Endometrial microvascular endothelial cells (primary cell): ENCODE results near the gene U2AF2. TPM values are rescaled to one million over a fixed set of nuclear protein-coding genes. Genes with fewer than 3 reads are reported as not detected.

Experiments used
- in situ Hi-C: cut with HindIII; loops from 2 replicates; pipeline ENCODE4 v1.10.0; 2017; ENCODE audit warnings: low sequenced_read_pairs, low pct_unique_long_range_greater_than_20kb; ENCODE audit errors: inconsistent ontology term
- total RNA-seq: library from RNA; depleted of rRNA; stranded (reverse); fragments of >200 nt; gene quantifications from one replicate; pipeline ENCODE4 v1.2.3, GENCODE V29; 2015; ENCODE audit errors: inconsistent ontology term

U2AF2 gene
- total RNA-seq, 1 donor from 2014 or later, result 215 TPM

GRCh38 chr19:55720214-55720746, 65.4 kb downstream of the U2AF2 start:
- in situ Hi-C loops, result no loop called here

DNA sequence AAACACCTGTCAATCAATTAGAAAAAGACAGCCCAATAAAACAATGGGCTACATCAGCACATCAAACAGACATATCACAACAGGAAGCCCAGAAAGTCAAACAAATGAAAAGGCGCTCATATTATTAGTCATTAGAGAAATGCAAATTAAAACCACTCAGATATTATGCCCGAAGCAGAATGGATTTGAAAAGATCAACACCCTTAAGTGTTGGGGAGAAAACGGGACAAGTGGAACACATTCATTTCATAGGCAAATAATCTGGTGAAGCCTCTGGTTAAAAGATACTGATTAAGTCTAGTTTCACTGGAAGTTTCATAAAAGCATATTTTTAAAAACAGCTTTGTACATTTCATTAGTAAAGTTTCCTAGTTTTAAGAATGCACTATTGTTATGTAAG, 66.0 kb downstream of the U2AF2 start:
- in situ Hi-C loops, result no loop called here

- in situ Hi-C loops, result no loop called here
Measured at GRCh38 chr19:55723491-55723890, 68.7 kb downstream of the U2AF2 start.

Other genes starting within 250 kb of the U2AF2 start
- gene UBE2S, start 247.2 kb upstream of the U2AF2 start, total RNA-seq, result 101 TPM
- not detected for gene SHISA7, start 211.7 kb upstream of the U2AF2 start, total RNA-seq
- gene ISOC2, start 193.4 kb upstream of the U2AF2 start, total RNA-seq, result 58.8 TPM
- not detected for gene C19orf85, start 190.3 kb upstream of the U2AF2 start, total RNA-seq
- gene ZNF628, start 178.4 kb upstream of the U2AF2 start, total RNA-seq, result 4.6 TPM
- 8.5 TPM for gene NAT14, start 169.8 kb upstream of the U2AF2 start, total RNA-seq
- gene SSC5D, start 166.6 kb upstream of the U2AF2 start, total RNA-seq, result 1.1 TPM
- not detected for gene SBK2, start 117.9 kb upstream of the U2AF2 start, total RNA-seq
- gene SBK3, start 109.5 kb upstream of the U2AF2 start, total RNA-seq, result not detected
- gene ZNF579, start 74.2 kb upstream of the U2AF2 start, total RNA-seq, result 4.8 TPM
- gene FIZ1, start 55.5 kb upstream of the U2AF2 start, total RNA-seq, result 0.93 TPM
- gene ZNF524, start 54.7 kb upstream of the U2AF2 start, total RNA-seq, result 16.7 TPM
- 3.3 TPM for gene ZNF865, start 49.4 kb upstream of the U2AF2 start, total RNA-seq
- 1.0 TPM for gene ZNF784, start 30.5 kb upstream of the U2AF2 start, total RNA-seq
- 11.1 TPM for gene ZNF580, start 14.0 kb upstream of the U2AF2 start, total RNA-seq
- 9.8 TPM for gene ZNF581, start 11.4 kb upstream of the U2AF2 start, total RNA-seq
- 13.0 TPM for gene CCDC106, start 6.8 kb upstream of the U2AF2 start, total RNA-seq
- gene EPN1, start 20.2 kb downstream of the U2AF2 start, total RNA-seq, result 155 TPM
- gene NLRP9, start 83.4 kb downstream of the U2AF2 start, total RNA-seq, result not detected
- gene RFPL4A, start 104.1 kb downstream of the U2AF2 start, total RNA-seq, result not detected
- not detected for gene RFPL4AL1, start 114.1 kb downstream of the U2AF2 start, total RNA-seq
- not detected for gene NLRP11, start 177.0 kb downstream of the U2AF2 start, total RNA-seq
- gene NLRP4, start 181.5 kb downstream of the U2AF2 start, total RNA-seq, result not detected